DMS53 (cell line): ENCODE results near the gene DLG2.
"Not testable (repeated sequence)": the region's sequence is repeated elsewhere in the genome, so short reads cannot be mapped to it uniquely, and the experiment has no call there.

Source experiments
- DNase-seq: peaks from one replicate; lab custom pipeline; 2025; lab: John Stamatoyannopoulos, UW

Gene DLG2

DNA sequence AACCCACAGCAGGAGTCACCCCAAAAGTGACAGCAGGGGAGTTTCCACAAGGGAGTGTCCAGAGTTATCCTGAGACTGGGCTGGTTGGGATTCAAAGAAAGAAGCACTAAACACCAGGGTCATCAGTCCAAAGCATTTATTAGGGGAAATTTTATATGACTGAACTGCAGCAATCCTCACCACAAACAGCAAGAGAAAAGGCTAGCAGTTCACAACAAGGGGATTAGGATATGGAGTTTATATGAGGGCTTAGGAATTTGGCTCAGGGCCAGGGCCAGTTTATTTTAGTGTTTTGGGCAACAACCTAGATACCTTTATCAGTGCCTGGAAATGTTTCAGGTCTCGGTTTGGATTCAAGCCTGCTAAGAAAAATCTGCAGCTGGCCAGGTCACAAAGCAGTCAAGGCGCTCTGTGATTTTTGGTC, 16.1 kb upstream of the DLG2 start:
- no peak for DNase-seq

GRCh38 chr11:85634747-85635146, 7.6 kb upstream of the DLG2 start:
- no peak for DNase-seq

GRCh38 chr11:85628771-85629341, 1.7 kb upstream of the DLG2 start:
- peak; percentile 77 for DNase-seq

- DNase-seq, result peak; percentile 100
Measured at GRCh38 chr11:85627998-85628770, 1.0 kb upstream of the DLG2 start, which contains the start of gene TMEM126B. Gene TMEM126B (plus strand): TSS chr11:85628593. CDS start chr11:85628608, 15 bp downstream.

- DNase-seq, result peak; percentile 23
Measured at GRCh38 chr11:85626496-85626895, 648 bp downstream of the DLG2 start.

DNA sequence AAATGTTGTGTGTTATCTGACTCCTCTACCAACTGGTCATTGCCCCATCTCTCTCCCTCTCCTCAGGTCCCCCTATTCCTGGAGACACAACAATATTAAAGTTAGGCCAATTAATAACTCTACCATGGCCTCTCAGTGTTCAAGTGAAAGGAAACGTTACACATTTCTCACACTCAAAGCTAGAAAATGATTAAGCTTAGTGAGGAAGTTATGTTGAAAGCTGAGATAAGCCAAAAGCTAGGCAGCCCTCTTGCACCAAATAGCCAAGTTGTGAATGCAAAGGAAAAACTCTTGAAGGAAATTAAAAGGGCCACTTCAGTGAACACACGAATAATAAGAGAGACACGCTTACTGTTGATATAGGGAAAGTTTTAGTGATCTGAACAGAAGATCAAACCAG, 6.9 kb downstream of the DLG2 start:
- no peak for DNase-seq

DNA sequence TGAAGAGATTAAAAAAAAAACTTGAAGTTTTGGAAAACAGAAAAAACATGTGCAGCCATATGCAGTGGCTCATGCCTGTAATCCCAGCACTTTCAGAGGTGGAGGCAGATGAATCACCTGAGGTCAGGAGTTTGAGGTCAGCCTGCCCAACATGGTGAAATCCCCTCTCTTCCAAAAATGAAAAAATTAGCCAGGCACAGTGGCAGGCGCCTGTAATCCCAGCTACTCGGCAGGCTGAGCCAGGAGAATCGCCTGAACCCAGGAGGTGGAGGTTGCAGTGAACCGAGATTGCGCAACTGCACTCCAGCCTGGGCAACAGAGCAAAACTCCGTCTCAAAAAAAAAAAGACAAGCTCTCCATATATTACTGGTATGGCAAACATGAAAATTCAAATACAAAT, 7.6 kb downstream of the DLG2 start:
- no peak for DNase-seq

- DNase-seq, result not testable (repeated sequence)
Measured at GRCh38 chr11:85611643-85612042, 15.5 kb downstream of the DLG2 start.

DNA sequence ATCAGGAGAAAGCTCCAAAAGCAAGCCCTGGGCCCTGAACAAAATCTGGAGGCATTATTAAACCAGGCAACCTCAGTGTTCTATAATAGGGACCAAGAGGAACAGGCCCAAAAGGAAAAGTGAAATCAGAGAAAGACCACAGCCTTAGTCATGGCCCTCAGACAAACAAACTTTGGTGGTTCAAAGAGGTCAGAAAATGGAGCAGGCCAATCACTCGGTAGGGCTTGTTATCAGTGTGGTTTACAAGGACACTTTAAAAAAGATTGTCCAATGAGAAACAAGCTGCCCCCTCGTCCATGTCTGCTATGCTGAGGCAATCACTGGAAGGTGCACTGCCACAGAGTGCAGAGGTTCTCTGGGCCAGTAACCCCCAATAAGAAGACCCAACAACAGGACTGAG, 17.9 kb downstream of the DLG2 start:
- DNase-seq, result not testable (repeated sequence)

DNA sequence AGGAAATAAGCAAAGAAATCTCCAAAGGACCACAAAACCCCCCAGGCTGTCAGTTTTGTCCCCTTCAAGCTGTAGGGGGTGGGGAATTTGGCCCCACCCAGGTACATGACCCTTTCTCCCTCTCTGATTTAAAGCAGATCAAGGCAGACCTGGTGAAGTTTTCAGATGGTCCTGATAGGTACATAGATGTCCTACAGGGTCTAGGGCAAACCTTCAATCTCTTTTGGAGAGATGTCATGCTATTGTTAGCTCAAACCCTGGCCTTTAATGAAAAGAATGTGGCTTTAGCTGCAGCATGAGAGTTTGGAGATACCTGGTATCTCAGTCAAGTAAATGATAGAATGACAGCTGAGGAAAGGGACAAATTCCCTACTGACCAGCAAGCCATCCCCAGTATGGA, 18.5 kb downstream of the DLG2 start:
- not testable (repeated sequence) for DNase-seq

GRCh38 chr11:85606237-85606636, 20.9 kb downstream of the DLG2 start:
- DNase-seq, result not testable (repeated sequence)

DNA sequence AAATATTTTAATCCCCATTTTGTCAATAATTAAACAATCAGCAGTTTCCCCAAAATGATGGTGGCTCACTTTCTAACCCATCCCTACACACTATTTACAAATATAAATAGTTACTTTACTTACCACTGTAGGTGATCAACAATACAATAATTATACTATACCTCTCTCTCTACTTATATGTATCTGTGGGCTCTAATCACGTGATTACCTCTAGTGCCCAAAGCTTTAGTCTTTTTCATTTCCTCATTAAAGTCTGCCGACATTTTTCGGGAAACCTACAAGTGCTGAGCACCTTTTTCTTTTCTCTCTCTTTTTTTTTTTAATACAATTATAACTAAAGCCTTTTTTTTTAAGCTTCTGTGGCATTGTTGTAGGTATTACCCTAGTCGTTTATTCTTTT, 23.9 kb downstream of the DLG2 start:
- DNase-seq, result no peak

GRCh38 chr11:85602526-85603213, 24.5 kb downstream of the DLG2 start:
- DNase-seq, result no peak

- DNase-seq, result no peak
Measured at GRCh38 chr11:85599083-85599482, 28.1 kb downstream of the DLG2 start.

DNA sequence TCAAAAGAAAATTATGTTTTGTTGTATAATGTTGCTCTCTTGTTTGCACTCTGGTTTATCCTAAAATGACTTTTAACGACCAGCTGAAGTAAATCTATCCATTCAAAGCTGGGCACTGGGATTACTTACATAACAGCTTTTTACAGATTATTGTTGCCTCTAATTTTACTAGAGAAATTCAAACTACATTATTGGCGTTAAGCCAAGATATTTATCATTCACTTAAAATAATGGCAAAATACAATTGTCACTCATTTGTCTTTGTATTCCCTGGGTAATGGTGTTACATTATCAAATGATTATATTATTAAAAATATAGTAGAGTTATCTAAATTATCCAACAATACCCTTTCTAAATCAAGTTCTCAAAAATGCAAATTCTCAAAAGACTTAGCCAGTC, 30.3 kb downstream of the DLG2 start:
- no peak for DNase-seq

DNA sequence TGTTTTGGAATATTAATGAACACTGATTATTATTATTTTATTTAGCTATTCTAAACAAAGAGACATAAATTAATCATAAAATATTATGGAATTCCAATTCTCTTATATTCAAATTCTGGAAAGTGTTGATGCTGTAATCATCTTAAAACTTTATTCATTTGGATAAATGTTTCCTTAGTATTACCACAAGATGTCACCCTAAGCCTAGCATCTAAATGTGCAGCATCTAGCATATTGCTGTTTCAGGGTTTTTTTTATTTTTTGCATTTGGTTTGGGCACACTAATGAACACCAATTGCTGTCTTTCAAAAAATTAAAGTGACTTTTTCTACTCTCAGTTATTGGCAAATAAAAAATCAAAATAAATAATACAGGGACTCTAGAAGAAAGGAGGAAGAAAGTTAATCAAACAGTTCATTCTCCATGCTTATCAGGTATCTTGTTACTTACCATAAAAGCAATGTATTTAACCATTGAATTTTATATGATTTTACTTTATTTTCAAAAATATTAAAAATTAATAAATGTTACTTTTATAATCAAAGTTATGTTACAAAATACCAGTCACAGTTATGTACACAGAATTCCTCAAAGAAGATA, 31.8 kb downstream of the DLG2 start:
- DNase-seq, result peak; percentile 90

- DNase-seq, result peak; percentile 90
Measured at GRCh38 chr11:85590848-85591483, 36.2 kb downstream of the DLG2 start.

- DNase-seq, result no peak
Measured at GRCh38 chr11:85589373-85589772, 37.8 kb downstream of the DLG2 start.

DNA sequence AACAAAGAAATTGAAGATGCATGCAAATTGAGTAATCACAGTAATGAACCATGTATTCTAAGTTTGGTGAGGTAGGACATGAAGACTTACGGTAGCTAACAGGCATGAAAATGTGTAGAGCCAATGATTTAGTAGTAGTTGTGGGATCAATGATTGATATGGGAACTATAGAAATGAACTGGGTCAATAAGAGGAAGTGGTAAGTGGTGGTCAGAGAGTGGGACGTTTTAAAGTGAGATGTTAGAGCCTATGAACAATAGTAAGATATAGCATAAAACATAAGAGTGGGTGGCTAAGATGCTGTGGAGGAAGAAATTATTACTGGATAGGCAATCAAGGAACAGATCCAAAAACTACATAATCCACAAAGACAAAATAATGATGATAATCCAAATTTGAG, 45.0 kb downstream of the DLG2 start:
- DNase-seq, result no peak

DNA sequence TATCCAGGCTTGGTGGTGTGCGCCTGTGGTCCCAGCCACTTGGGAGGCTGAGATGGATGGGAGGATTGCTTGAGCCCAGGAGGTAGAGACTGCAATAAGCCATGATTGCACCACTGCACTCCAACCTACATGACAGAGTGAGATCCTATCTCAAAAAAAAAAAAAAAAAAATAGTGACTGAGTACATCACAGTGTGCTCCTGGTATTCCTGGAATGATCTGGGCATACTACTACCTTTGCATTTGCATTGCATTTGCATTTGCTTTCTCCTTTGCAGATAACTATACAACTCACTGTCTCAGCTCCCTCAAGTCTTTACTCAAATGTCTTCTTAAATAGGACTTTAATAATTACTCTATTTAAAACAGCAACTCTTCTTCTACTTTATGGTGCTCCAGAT, 51.8 kb downstream of the DLG2 start:
- no peak for DNase-seq

DNA sequence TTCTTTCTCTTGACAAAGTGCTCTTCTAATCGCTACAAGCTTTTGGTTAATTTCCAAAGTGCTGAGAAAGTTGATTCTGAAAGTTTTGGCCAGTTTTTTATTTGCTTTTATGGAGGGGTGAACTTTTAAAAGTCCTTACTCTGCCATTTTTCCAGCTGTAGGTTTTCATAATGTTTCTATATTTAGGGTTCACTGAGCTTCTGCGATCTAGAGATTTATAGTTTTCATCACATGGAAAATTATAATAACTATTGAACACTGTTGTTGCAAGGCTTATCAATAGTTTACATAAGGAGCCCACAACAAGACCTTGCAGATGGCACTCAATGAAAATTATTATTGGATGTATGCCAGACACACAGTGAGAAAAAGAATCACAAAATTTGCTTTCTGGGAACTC, 55.1 kb downstream of the DLG2 start:
- DNase-seq, result no peak

- no peak for DNase-seq
Measured at GRCh38 chr11:85569525-85569924, 57.6 kb downstream of the DLG2 start.
